Stomach (tissue), 9 donors: Measurements from ENCODE around the gene EXOG. TPM values are rescaled to one million over a fixed set of nuclear protein-coding genes. Genes with fewer than 3 reads are reported as not detected.
A peak's percentile ranks its signal among the peaks of the same experiment; 100 is the strongest.

ENCODE experiments used
- DNase-seq, 2 donors: peaks; one replicate each; pipeline versions ENCODE4 v3.0.0 to v3.0.0-alpha.2; 2013 to 2019
- H3K27ac ChIP-seq, 5 donors: fragments of 200-600 bp in 4 of 5; sonication (generic) in 4 of 5; one replicate each; pipeline ENCODE4 v1.5.1; 2013 to 2019; ENCODE audit warnings: mild to moderate bottlenecking in 1 of 5, moderate library complexity in 1 of 5
- H3K27me3 ChIP-seq, 3 donors: fragments of 200-600 bp; sonication (generic); one replicate each; pipeline ENCODE4 v1.5.1; 2017 to 2019; ENCODE audit warnings: mixed run types in 1 of 3
- H3K36me3 ChIP-seq, 4 donors: fragments of 200-600 bp; sonication (generic); 1 replicate in 3 of 4; 2 replicates in 1 of 4; pipeline ENCODE4 v1.5.1; 2016 to 2019
- H3K4me1 ChIP-seq, 4 donors: fragments of 200-600 bp; sonication (generic); one replicate each; pipeline ENCODE4 v1.5.1; 2016 to 2019
- H3K4me3 ChIP-seq, 4 donors: fragments of 200-600 bp; sonication (generic) in 3 of 4; one replicate each; pipeline ENCODE4 v1.5.1; 2016 to 2019; ENCODE audit warnings: mild to moderate bottlenecking in 1 of 4
- H3K9me3 ChIP-seq, 4 donors: fragments of 200-600 bp; sonication (generic); one replicate each; pipeline ENCODE4 v1.5.1; 2016 to 2019
- CTCF ChIP-seq, 7 experiments: fragments of 450-650 bp in 4 of 7; fragments of 200-600 bp in 3 of 7; sonication (generic) in 3 of 7; IDR thresholded peaks; one replicate each; pipeline ENCODE4 v1.5.1; 2016 to 2019; ENCODE audit warnings: antibody characterized with exemption in 7 of 7, control low read depth in 2 of 7, mild to moderate bottlenecking in 1 of 7
- EP300 ChIP-seq: sonication (generic); formaldehyde crosslinking; IDR thresholded peaks from one replicate; pipeline ENCODE4 v1.6.1; 2017; ENCODE audit warnings: antibody characterized with exemption
- POLR2A ChIP-seq, 4 donors: fragments of 450-650 bp; IDR thresholded peaks; one replicate each; pipeline ENCODE4 v1.6.1; 2016; ENCODE audit warnings: antibody characterized with exemption in 4 of 4, control low read depth in 2 of 4, mild to moderate bottlenecking in 1 of 4, moderate library complexity in 1 of 4
- POLR2AphosphoS5 ChIP-seq, 3 donors: sonication (generic); formaldehyde crosslinking; IDR thresholded peaks; one replicate each; pipeline ENCODE4 v1.6.1; 2016; ENCODE audit warnings: antibody characterized with exemption in 3 of 3
- WGBS, 5 donors: extraction: QIAGEN DNeasy Blood & Tissue Kit in 3 of 5; methylation state at CpG; one replicate each; pipeline versions ENCODE4 v1.1.5 to v1.1.7; 2013 to 2018; 5-methylcytosine and 5-hydroxymethylcytosine counted together
- intact Hi-C: fragments of 100-400 bp; cut with DNase I; formaldehyde crosslinking; loops from one replicate; pipeline ENCODE4 v1.15.1; 2023; ENCODE audit warnings: low total_unique reads
- polyA plus RNA-seq, 3 donors: library from polyadenylated mRNA; stranded (reverse); fragments of 200-250 nt; gene quantifications; one replicate each; pipeline ENCODE4 v1.2.3, GENCODE V29; 2013
- total RNA-seq, 5 donors: library from RNA; depleted of rRNA; stranded (reverse); fragments of >200 nt; gene quantifications; one replicate each; pipeline versions ENCODE4 v1.1.0 to v1.2.3, GENCODE V29; 2014 to 2016
- donor health status: healthy with polysubstance abuse.
- donor health status: Bipolar disorder and iron deficiency.
- donor health status: healthy.

The EXOG gene
- total and polyA plus RNA-seq, 8 donors, result 2.4 to 202 (median 4.3) TPM; not detected in 1

GRCh38 chr3:38455639-38456430 lies 40.3 kb upstream of the EXOG start:
- no peaks in the 10 kb centered on the region for H3K36me3 ChIP-seq
- H3K27ac ChIP-seq, result peak overlapping the region; percentile 88 to 94 (median 90)
- 6 to 10% (median 7%) methylated on average over 13 to 15 of the region's 15 CpGs for WGBS, 5 donors
- no peaks in the 10 kb centered on the region for H3K27me3 ChIP-seq
- H3K9me3 ChIP-seq, result no peaks in the 10 kb centered on the region
- peaks cover 31 to 73% (median 64%) of the 10 kb centered on the region in 4 donors for H3K4me1 ChIP-seq
- peak overlapping the region; percentile 75 to 90 (median 80) for H3K4me3 ChIP-seq
- TF ChIP-seq EP300 (no peak), POLR2A (IDR thresholded peaks at IDR 0.05) (no peak), POLR2AphosphoS5 (IDR thresholded peaks at IDR 0.05) (no peak), CTCF (IDR thresholded peaks at IDR 0.05) (no peak)
- intact Hi-C loops, result no loop called here
- peak in 1 of 2 donors; percentile 84 for DNase-seq

- H3K4me1 ChIP-seq, result peaks cover 36 to 80% (median 67%) of the 10 kb centered on the region in 4 donors
- no peak for DNase-seq
- H3K36me3 ChIP-seq, result no peaks in the 10 kb centered on the region
- H3K27me3 ChIP-seq, result no peaks in the 10 kb centered on the region
- H3K27ac ChIP-seq, result no peak overlapping the region
- no peak overlapping the region for H3K4me3 ChIP-seq
- WGBS, 5 donors, result 83 to 92% (median 89%) methylated on average over 9 of the region's 9 CpGs
- intact Hi-C loops, result no loop called here
- TF ChIP-seq POLR2A (IDR thresholded peaks at IDR 0.05) (no peak), POLR2AphosphoS5 (IDR thresholded peaks at IDR 0.05) (no peak), CTCF (IDR thresholded peaks at IDR 0.05) (no peak), EP300 (no peak)
- H3K9me3 ChIP-seq, result no peaks in the 10 kb centered on the region
These were observed 38.8 kb upstream of the EXOG start for GRCh38 chr3:38457111-38458003.

- Histone ChIP-seq H3K36me3 (no peaks in the 10 kb centered on the region), H3K27ac (peak overlapping the region; percentile 74 to 83 (median 81)), H3K9me3 (no peaks in the 10 kb centered on the region), H3K4me1 (peaks cover 31 to 70% (median 59%) of the 10 kb centered on the region in 4 donors), H3K27me3 (no peaks in the 10 kb centered on the region), H3K4me3 (peak overlapping the region; percentile 15 to 44 (median 26))
- intact Hi-C loops, result no loop called here
- TF ChIP-seq CTCF (IDR thresholded peaks at IDR 0.05) (no peak), EP300 (no peak), POLR2A (IDR thresholded peaks at IDR 0.05) (no peak), POLR2AphosphoS5 (IDR thresholded peaks at IDR 0.05) (peak; percentile 42 to 80 (median 69))
- WGBS, 5 donors, result 32 to 50% (median 39%) methylated on average over 9 to 13 of the region's 13 CpGs
- peak; percentile 72 to 84 for DNase-seq
These were observed 37.2 kb upstream of the EXOG start for GRCh38 chr3:38458796-38459498.
